Measurements from ENCODE around the gene CEBPG.

CEBPG gene

DNA sequence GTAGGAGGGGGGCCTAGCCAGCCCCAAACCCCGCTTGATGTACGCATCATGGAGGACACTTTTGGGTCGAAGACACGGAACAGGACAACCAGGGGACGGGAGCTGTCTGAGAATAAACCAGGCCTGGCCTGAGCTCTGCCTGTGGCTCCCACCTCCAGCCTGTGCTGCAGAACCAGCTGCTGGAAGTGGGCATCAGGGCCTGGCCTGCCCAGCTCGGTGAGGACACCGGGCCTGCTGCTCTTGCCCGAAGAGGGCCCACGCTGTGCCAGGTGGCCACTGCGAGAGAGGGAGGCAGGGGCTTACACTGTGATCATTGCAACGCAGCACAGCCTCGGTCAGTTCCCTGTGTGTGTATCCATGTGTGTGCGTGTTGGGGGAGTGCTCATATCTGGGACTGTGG, 34.6 kb downstream of the CEBPG start:
- H3K27ac ChIP-seq = no peak overlapping the region
- CTCF ChIA-PET = interaction anchor here (0.7 kb wide), 1 partner anchor 173 kb away, joined by 5 read pairs; no protein-coding TSS in a partner anchor
- no peak for DNase-seq (ENCODE audit: low spot score)
- POLR2A ChIA-PET (ENCODE audit: low non-redundant PET) = no interaction called here
- TF ChIP-seq, protein P1, sequence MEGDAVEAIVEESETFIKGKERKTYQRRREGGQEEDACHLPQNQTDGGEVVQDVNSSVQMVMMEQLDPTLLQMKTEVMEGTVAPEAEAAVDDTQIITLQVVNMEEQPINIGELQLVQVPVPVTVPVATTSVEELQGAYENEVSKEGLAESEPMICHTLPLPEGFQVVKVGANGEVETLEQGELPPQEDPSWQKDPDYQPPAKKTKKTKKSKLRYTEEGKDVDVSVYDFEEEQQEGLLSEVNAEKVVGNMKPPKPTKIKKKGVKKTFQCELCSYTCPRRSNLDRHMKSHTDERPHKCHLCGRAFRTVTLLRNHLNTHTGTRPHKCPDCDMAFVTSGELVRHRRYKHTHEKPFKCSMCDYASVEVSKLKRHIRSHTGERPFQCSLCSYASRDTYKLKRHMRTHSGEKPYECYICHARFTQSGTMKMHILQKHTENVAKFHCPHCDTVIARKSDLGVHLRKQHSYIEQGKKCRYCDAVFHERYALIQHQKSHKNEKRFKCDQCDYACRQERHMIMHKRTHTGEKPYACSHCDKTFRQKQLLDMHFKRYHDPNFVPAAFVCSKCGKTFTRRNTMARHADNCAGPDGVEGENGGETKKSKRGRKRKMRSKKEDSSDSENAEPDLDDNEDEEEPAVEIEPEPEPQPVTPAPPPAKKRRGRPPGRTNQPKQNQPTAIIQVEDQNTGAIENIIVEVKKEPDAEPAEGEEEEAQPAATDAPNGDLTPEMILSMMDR (conservative IDR thresholded peaks at IDR 0.05; ENCODE audit: low read depth) = no peak

DNA sequence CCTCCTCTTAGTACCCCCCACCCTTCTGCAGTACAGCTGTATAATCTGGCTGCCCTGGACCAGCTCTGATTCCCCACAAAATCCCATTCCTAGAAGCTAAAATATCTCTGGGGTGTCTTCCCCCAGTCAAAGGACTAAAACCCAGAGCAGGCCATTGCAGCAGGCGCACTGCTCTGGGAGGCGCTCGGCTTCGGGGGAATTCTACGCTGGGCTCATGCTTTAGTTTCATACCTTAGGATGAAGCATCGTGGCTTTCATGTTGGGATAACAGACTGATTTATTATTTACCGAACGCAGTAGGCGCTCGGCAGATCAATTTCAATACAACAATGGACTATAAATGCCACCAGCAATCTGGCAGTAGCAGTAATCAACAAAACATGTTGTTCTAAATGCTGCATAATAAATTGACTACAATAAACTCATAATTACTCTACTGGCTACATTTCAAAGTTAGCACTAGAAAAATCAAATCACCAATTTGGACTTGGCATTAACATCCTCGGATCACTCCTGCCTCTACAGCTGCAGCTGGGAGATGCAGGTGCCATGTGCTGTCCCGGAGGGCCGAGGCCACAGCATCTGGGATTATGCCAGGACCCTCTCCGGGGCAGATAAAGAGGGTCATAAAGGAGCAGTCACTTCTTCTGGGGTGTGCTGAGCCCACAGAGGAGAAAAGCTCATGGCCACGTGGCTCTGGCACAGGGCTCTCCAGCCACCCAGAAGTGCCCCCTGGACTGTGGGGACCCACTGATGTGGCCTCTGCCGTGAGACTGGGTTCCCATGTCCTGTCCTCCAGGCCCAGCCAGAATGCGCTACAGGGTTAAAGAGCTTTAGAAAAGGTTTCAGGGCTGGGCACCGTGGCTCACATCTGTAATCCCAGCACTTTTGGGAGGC, 35.3 kb downstream of the CEBPG start:
- DNase-seq (ENCODE audit: low spot score) = no peak
- TF ChIP-seq, protein P1 (conservative IDR thresholded peaks at IDR 0.05; ENCODE audit: low read depth) = no peak
- ChIA-PET CTCF (interaction anchor here (0.5 to 0.8 kb wide), 3 partner anchors 167 to 231 kb away, joined by 3 to 4 read pairs (median 3); no protein-coding TSS in a partner anchor), POLR2A (ENCODE audit: low non-redundant PET) (no interaction called here)
- no peak overlapping the region for H3K27ac ChIP-seq

DNA sequence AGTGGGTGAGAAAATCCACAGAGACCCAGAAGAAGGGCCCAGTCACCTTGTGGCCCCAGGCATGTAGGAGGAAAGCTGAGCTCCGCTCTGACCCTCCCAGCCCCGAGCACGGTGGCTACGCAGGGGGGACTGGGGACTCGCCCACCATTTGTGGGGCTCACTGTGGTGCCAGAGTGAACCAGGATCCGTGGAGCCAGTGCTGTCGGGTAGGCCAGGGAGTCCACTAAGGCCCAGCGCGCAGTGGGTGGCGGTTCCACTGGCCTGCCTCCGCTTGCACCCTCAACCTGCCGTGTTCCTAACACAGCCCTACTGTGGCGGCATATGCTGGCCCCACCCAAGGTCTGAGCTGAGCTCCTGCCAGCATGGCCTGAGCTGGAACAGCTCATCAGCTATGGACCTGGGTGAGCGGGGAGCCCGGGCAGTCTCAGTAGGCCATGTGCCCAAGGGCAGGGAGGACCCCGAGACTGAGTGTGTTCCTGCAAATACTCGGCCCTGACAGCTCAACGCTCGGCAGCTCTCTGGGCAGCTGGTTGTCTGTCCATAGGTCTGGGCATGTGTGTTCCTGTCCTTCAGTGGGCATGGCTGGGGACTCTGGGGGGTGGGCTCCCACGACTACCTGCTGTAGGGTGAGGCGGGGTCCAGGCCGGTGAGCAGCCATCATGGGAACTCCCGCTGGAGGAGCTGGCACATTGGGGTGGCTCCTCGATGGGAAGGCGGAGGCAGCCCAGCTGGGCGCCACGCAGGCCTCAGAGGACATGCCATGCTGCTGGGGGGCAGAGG, 36.6 kb downstream of the CEBPG start:
- TF ChIP-seq, protein P1 (conservative IDR thresholded peaks at IDR 0.05; ENCODE audit: low read depth) = no peak
- ChIA-PET CTCF (interaction anchor here (0.6 kb wide), 1 partner anchor 233 kb away, joined by 3 read pairs; no protein-coding TSS in a partner anchor), POLR2A (ENCODE audit: low non-redundant PET) (no interaction called here)
- no peak for DNase-seq (ENCODE audit: low spot score)
- no peak overlapping the region for H3K27ac ChIP-seq

DNA sequence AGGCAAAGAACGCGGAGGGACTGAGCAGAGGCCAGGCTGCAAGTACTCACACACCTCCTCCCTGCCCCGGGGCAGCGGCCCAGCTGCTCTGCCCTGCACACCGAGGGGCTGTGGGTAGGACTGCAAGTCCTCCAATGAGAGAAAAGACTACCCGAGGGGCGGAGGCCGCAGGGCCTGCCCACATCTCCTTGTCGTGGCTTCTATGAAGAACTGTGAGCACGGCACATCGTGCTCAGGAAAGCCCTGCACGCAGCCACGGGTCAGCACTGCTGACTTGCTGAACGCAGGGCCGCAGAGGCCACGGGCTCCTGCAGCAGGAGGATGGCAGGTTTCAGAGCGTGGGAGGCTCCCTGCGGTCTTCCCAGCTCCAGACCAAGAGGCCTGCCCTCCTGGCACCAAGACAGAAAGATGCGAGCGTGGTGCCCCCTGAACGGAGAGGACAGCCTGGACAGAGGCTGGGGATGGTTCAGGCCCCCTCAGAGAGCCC, 37.4 kb downstream of the CEBPG start:
- ChIA-PET CTCF (no interaction called here), POLR2A (ENCODE audit: low non-redundant PET) (no interaction called here)
- DNase-seq (ENCODE audit: low spot score) = no peak
- TF ChIP-seq, protein P1 (conservative IDR thresholded peaks at IDR 0.05; ENCODE audit: low read depth) = no peak
- H3K27ac ChIP-seq = no peak overlapping the region

DNA sequence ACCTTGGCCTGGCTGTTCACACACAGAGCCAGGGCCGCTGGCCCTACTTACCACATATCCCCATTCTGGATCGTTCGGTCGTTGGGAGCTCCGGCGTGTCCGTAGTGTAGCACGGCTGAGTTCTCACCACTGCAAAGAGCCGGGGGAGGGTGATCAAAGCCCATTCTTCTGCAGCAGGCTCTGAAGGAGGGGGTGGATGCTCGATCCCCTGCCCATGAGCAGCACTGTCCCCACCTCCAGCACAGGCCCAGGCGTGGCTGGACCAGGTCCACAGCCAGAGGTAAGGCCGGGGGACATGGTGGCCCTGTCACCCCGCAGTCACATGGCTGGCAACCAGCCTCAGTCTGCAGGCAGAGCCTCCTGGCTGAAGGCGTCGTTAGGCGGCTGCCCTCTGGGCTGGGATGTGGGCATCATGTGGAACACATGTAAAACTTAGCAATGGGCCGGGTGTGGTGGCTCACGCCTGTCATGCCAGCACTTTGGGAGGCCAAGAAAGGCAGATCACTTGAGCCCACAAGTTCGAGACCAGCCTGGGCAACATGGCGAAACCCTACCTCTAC, 38.2 kb downstream of the CEBPG start:
- H3K27ac ChIP-seq = no peak overlapping the region
- CTCF ChIA-PET = no interaction called here

More for the DNA sequence above, 38.2 kb downstream of the CEBPG start:
- POLR2A ChIA-PET (ENCODE audit: low non-redundant PET) = interaction anchor here (0.6 kb wide), 1 partner anchor 38 kb away, joined by 4 read pairs; no protein-coding TSS in a partner anchor
- DNase-seq (ENCODE audit: low spot score) = no peak
- TF ChIP-seq, protein P1 (conservative IDR thresholded peaks at IDR 0.05; ENCODE audit: low read depth) = no peak
